LHCN-M2 (cell line): ENCODE data around the gene CTBP2. TPM values are rescaled to one million over a fixed set of nuclear protein-coding genes. Genes with fewer than 3 reads are reported as not detected.
A peak's percentile ranks its signal among the peaks of the same experiment; 100 is the strongest.
"Not testable (repeated sequence)": the region's sequence is repeated elsewhere in the genome, so short reads cannot be mapped to it uniquely, and the experiment has no call there.

Experiments used
- DNase-seq: peaks from one replicate; pipeline ENCODE4 v3.0.0-alpha.2; 2012; ENCODE audit warnings: low read depth
- total RNA-seq: library from RNA; depleted of rRNA; stranded (reverse); fragments of >200 nt; gene quantifications from 2 replicates; pipeline ENCODE4 v1.2.3, GENCODE V29; 2014

CTBP2 gene
- total RNA-seq, 1 experiment from 2014 or later, result 51.1 TPM

- no peak for DNase-seq
These were observed 162.4 kb downstream of the CTBP2 start for GRCh38 chr10:124997771-124998623.

GRCh38 chr10:124997306-124997705 is 163.1 kb downstream of the CTBP2 start:
- no peak for DNase-seq

DNA sequence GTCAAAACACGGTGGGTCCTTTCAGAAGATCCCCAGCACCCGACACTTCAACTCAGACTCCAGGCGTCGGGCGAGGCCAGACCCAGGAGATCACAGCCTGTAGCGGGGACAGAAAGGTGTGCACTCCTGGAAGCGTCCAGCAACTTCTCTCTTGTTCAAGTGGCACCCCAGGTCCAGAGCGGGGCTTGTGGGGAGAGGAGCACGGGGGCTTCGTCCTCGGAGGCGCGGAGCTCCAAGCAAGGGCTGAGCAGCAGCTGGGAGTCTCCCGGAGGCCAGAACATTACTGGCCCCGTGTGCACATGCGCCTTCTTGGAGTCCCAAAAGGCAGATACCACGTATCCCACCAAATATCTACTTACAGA is 163.5 kb downstream of the CTBP2 start:
- DNase-seq, result no peak

- DNase-seq, result no peak
These were observed 164.1 kb downstream of the CTBP2 start for GRCh38 chr10:124996127-124996853.

GRCh38 chr10:124995605-124996004 is 164.8 kb downstream of the CTBP2 start:
- no peak for DNase-seq

GRCh38 chr10:124994573-124995473 is 165.5 kb downstream of the CTBP2 start:
- DNase-seq, result no peak

DNA sequence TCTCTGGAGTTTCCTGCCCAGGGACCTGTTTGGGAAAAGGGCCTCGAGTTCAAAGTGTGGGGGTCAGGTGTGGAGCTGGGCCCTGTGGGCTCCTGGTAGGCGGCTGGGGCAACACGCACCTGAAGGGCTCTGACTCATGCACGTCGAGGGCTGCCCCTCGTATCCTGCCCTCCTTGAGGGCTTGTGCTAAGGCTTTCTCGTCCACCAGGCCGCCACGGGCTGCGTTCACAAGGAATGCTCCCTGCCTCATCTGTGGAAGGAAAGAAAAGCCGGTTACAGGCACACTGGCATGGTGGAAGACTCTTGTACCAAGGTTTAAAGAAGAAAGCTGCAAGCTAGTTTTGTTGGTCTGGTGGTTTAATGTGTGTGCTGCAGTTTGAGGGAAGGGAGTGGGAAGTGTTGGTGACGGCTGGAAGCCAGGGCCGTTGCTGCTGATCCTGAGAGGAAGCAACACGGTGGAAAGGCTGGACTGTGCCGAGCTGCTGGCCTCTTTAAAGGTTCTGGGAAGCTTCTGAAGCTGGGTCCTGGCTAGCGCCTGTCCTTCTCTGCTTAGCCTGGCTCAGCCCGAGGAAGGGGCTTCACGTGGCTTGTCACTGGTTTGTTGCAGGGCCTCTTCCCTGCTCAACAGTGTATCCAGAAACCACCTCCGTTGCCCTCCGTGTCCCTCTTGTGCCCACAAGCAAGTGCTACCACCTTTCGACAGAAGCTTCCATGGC is 166.5 kb downstream of the CTBP2 start:
- DNase-seq, result no peak

- no peak for DNase-seq
These were observed 167.0 kb downstream of the CTBP2 start for GRCh38 chr10:124993345-124993708.

- DNase-seq, result peak; percentile 58
These were observed 167.7 kb downstream of the CTBP2 start for GRCh38 chr10:124992462-124993344.

DNA sequence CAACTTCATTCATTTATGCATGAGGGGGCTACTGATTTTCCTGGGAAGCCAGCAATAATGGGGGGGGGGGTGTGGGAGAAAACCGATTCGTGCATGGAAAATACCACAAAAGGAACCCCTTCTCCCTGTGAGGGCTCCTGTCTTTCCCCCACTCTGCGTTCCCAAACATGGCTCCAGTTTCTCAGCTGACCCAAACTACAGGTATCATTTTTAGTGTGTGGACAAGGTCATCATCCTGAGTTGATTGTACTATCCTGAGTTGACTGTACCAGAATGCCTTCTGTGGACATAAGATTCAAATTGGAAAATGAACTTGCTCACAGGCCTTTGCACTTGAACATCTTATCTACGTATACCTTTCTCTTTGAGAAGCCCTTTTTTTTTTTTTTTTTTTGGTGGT is 168.5 kb downstream of the CTBP2 start:
- DNase-seq, result no peak

DNA sequence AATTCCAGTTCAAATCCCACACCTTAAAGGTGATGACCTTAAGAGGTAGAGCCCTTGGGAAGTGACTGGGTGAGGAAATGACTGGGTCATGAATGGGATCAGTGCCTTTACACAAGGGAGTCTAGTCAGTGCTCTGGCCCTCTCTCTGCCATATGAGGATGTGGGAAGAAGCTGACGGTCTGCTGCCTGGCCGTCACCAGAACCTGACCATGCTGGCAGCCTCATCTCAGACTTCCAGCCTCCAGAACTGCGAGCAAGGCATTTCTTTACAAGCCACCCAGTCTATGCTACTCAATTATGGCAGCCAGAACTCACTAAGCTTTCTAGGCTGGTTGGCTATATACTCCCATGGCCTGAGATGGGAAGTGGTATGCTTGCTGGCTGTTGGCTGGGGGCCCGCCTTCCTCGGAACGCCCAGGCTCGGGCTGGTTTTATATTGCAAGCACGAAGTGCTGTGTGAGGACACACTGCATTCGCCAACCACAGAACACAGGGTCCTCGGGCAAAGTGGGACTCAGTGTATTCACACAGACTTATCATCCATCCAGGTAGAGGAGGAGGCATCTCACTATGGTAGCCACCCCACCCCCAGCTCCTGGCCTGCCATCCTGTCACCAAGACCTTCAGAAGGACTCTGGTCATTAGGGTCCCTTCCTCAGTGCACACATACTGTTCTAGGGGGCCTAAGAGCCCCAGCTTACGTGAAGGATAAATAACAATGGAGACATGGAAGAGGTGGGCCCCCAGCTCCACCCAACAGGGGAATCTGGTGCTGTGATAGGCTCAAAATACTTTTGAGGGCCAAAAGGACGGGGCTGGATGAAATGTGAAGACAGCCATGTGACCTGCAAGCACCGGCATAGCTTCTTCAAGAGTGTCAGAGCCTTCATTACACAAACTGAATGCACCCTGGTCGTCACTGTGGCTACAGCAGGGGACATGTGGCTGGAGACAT is 169.4 kb downstream of the CTBP2 start:
- no peak for DNase-seq

DNA sequence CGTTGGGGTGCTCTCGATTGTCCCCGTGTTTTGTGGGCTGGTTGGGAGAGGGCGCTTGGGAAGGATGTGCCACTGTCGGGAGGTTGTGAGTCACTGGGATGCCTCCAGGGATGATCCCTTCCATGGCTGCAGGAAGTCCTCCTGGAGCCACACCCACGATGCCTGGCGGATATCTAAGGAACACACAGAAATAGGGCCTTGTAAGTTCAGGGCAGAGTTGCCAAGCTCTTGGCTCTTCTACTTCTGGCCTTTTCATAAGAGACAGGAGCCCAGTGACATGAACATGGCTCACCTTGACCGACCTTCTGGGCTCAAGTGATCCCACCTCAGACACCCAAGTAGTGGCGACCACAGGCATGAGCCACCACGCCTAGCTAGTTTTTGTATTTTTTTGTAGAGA is 170.8 kb downstream of the CTBP2 start:
- DNase-seq, result peak; percentile 22

DNA sequence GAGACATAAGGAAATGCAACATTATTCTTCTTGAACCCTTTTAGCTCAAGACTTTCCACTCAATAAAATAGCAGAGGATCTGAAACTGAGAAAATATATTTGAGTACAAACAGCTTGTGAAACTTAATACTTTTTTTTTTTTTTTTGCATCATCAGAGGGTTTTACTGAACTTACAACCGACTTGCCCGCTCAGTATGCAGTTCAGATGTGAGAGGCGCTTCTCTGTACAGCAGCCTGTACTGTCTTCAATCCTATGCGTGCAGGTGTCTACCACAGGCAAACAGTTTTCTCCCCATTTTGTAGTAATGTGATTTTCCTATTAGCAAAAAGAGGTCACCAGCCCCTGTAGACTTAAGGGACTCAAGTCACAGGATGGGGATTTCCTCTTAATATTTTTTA is 171.6 kb downstream of the CTBP2 start:
- not testable (repeated sequence) for DNase-seq

GRCh38 chr10:124987788-124988187 is 172.6 kb downstream of the CTBP2 start:
- no peak for DNase-seq

- DNase-seq, result no peak
These were observed 175.2 kb downstream of the CTBP2 start for GRCh38 chr10:124985162-124985561.

GRCh38 chr10:124984376-124984775 is 176.0 kb downstream of the CTBP2 start:
- DNase-seq, result no peak

GRCh38 chr10:124983321-124983720 is 177.0 kb downstream of the CTBP2 start:
- no peak for DNase-seq

- no peak for DNase-seq
These were observed 182.0 kb downstream of the CTBP2 start for GRCh38 chr10:124978376-124978725.
